HepG2 (cell line): Measurements from ENCODE around the gene SHANK2. TPM values are rescaled to one million over a fixed set of nuclear protein-coding genes. Genes with fewer than 3 reads are reported as not detected.
A peak's percentile ranks its signal among the peaks of the same experiment; 100 is the strongest.

Source experiments
- ARID5B ChIP-seq: IDR thresholded peaks from 2 replicates; pipeline ENCODE4 v1.4.0; 2020; ENCODE audit warnings: mild to moderate bottlenecking, missing genetic modification reagents
- FOXA1 ChIP-seq, 2 experiments: fragments of 450-650 bp in 1 of 2; sonication (generic) in 1 of 2; formaldehyde crosslinking in 1 of 2; IDR thresholded peaks; 2 replicates each; pipeline versions ENCODE4 v1.4.0 to v1.6.1; 2016 to 2020; ENCODE audit warnings: missing genetic modification reagents in 1 of 2
- FOXA3 ChIP-seq: IDR thresholded peaks from 2 replicates; pipeline ENCODE4 v1.6.1; 2016; ENCODE audit warnings: missing genetic modification reagents, missing compliant biosample characterization
- FOXO4 ChIP-seq: sonication (generic); formaldehyde crosslinking; conservative IDR thresholded peaks from 2 replicates; pipeline ENCODE4 v1.8.1; 2023; ENCODE audit warnings: missing genetic modification reagents
- FOXP1 ChIP-seq, 2 experiments: fragments of 450-650 bp in 1 of 2; IDR thresholded peaks; 2 replicates each; pipeline ENCODE4 v1.6.1; 2017 to 2018; ENCODE audit warnings: antibody characterized with exemption in 1 of 2
- GFI1 ChIP-seq: sonication (generic); formaldehyde crosslinking; IDR thresholded peaks from 2 replicates; pipeline ENCODE4 v1.5.0; 2020; ENCODE audit warnings: missing genetic modification reagents, mild to moderate bottlenecking, borderline replicate concordance
- GLI4 ChIP-seq: sonication (generic); formaldehyde crosslinking; IDR thresholded peaks from 2 replicates; pipeline ENCODE4 v1.5.1; 2020; ENCODE audit warnings: missing genetic modification reagents, mild to moderate bottlenecking, moderate library complexity, borderline replicate concordance
- HDAC2 ChIP-seq: sonication (generic); formaldehyde crosslinking; IDR thresholded peaks from 2 replicates; pipeline ENCODE4 v1.4.0; 2020; ENCODE audit warnings: missing genetic modification reagents
- KDM2A ChIP-seq: sonication (generic); formaldehyde crosslinking; IDR thresholded peaks from 2 replicates; pipeline ENCODE4 v1.4.0; 2020; ENCODE audit warnings: low read depth, missing genetic modification reagents, borderline replicate concordance
- NR2F6 ChIP-seq, 2 experiments: IDR thresholded peaks; 2 replicates each; pipeline ENCODE4 v1.6.1; 2016; ENCODE audit warnings: antibody characterized with exemption in 1 of 2, mild to moderate bottlenecking in 1 of 2
- RBM22 ChIP-seq: fragments of 200-400 bp; formaldehyde crosslinking; optimal IDR thresholded peaks from 2 replicates; pipeline ENCODE3; 2017; ENCODE audit warnings: mild to moderate bottlenecking, low read length, moderate library complexity
- TBX3 ChIP-seq: fragments of 450-650 bp; IDR thresholded peaks from 2 replicates; pipeline ENCODE4 v1.6.1; 2017; ENCODE audit warnings: antibody characterized with exemption, mild to moderate bottlenecking, inconsistent platforms, borderline replicate concordance
- YEATS4 ChIP-seq: sonication (generic); formaldehyde crosslinking; IDR thresholded peaks from 2 replicates; pipeline ENCODE4 v1.4.0; 2020; ENCODE audit warnings: missing genetic modification reagents, borderline replicate concordance
- ZFX ChIP-seq: sonication (generic); formaldehyde crosslinking; IDR thresholded peaks from 2 replicates; pipeline ENCODE4 v1.4.0; 2020; ENCODE audit warnings: mild to moderate bottlenecking, low read depth, missing genetic modification reagents, moderate library complexity
- ZMYM3 ChIP-seq: sonication (generic); formaldehyde crosslinking; IDR thresholded peaks from 2 replicates; pipeline ENCODE4 v1.5.1; 2020; ENCODE audit warnings: mild to moderate bottlenecking, missing genetic modification reagents
- ZNF264 ChIP-seq: sonication (generic); formaldehyde crosslinking; IDR thresholded peaks from 2 replicates; pipeline ENCODE4 v1.4.0; 2020; ENCODE audit warnings: missing genetic modification reagents
- ZNF331 ChIP-seq: sonication (generic); formaldehyde crosslinking; IDR thresholded peaks from 2 replicates; pipeline ENCODE4 v1.4.0; 2020; ENCODE audit warnings: missing genetic modification reagents
- ZNF598 ChIP-seq: sonication (generic); formaldehyde crosslinking; IDR thresholded peaks from 2 replicates; pipeline ENCODE4 v1.5.1; 2020; ENCODE audit warnings: mild to moderate bottlenecking, missing genetic modification reagents, borderline replicate concordance
- polyA plus RNA-seq, 8 experiments: library from polyadenylated mRNA; depleted of rRNA in 3 of 8; stranded (reverse) in 7 of 8; unstranded in 1 of 8; fragments of >200 nt; fragmentation: Illumina TruSeq in 4 of 8; extraction: Trizol in 4 of 8; gene quantifications; 2 replicates each; pipeline versions ENCODE4 v1.2.1 to v1.2.3, GENCODE V29; 2011 to 2016; ENCODE audit warnings: low read depth in 4 of 8, missing spikeins in 1 of 8, mixed read lengths in 1 of 8; ENCODE audit not compliant: insufficient read depth in 1 of 8
- total RNA-seq, 5 experiments: library from RNA; depleted of rRNA; stranded (reverse); fragments of >200 nt; fragmentation: Illumina TruSeq; extraction: Trizol; gene quantifications; 2 replicates each; pipeline ENCODE4 v1.2.3, GENCODE V29; 2016; ENCODE audit warnings: low read depth in 1 of 5
- TF ChIP-seq, protein P1 (sequence below): sonication (generic); formaldehyde crosslinking; IDR thresholded peaks from 2 replicates; pipeline ENCODE4 v1.8.1; 2022; ENCODE audit warnings: mild to moderate bottlenecking, missing genetic modification reagents
- TF ChIP-seq, protein P2 (sequence below): sonication (generic); formaldehyde crosslinking; IDR thresholded peaks from 2 replicates; pipeline ENCODE4 v1.5.0; 2020; ENCODE audit warnings: missing genetic modification reagents
- TF ChIP-seq, protein P3 (sequence below): sonication (generic); formaldehyde crosslinking; IDR thresholded peaks from 2 replicates; pipeline ENCODE4 v1.8.1; 2023; ENCODE audit warnings: mild to moderate bottlenecking, moderate library complexity, missing genetic modification reagents

The SHANK2 gene
- total and polyA plus RNA-seq, 2 of the 13 experiments (the other 11 are each of a cell fraction or from before 2014, with no cell fraction given), result 10.2 to 13.0 TPM

- TF ChIP-seq ZFX (peak; percentile 31; the same call in 1 of the 2 replicates), ZNF598 (CRISPR knock-in tag) (no peak), FOXP1 (IDR thresholded peaks at IDR 0.05) (no peak), FOXP1 (CRISPR knock-in tag; IDR thresholded peaks at IDR 0.05) (peak; percentile 65), KDM2A (CRISPR knock-in tag) (peak; percentile 41; the same call in 1 of the 2 replicates), TBX3 (peak; percentile 42; the same call in 1 of the 2 replicates), ZNF264 (CRISPR knock-in tag) (0 out of 2 replicates have a peak, but pooled peaks have one; percentile 69), FOXA3 (CRISPR knock-in tag) (peak; percentile 73; the same call in 1 of the 2 replicates), ZMYM3 (peak; percentile 42), GLI4 (no peak), GFI1 (CRISPR knock-in tag) (peak; percentile 91), ARID5B (CRISPR knock-in tag) (peak; percentile 80), RBM22 (no peak), YEATS4 (CRISPR knock-in tag) (peak; percentile 78; the same call in 1 of the 2 replicates), ZNF331 (CRISPR knock-in tag) (peak; percentile 70; the same call in 1 of the 2 replicates), FOXA1 (IDR thresholded peaks at IDR 0.05) (no peak), FOXA1 (CRISPR knock-in tag; IDR thresholded peaks at IDR 0.05) (0 out of 2 replicates have a peak, but pooled peaks have one; percentile 37), HDAC2 (peak; percentile 84; the same call in 1 of the 2 replicates), FOXO4 (CRISPR knock-in tag) (no peak), NR2F6 (IDR thresholded peaks at IDR 0.05) (no peak), NR2F6 (CRISPR knock-in tag; IDR thresholded peaks at IDR 0.05) (peak; percentile 77)
- TF ChIP-seq, protein P1, sequence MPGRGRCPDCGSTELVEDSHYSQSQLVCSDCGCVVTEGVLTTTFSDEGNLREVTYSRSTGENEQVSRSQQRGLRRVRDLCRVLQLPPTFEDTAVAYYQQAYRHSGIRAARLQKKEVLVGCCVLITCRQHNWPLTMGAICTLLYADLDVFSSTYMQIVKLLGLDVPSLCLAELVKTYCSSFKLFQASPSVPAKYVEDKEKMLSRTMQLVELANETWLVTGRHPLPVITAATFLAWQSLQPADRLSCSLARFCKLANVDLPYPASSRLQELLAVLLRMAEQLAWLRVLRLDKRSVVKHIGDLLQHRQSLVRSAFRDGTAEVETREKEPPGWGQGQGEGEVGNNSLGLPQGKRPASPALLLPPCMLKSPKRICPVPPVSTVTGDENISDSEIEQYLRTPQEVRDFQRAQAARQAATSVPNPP, result no peak
- TF ChIP-seq, protein P2, sequence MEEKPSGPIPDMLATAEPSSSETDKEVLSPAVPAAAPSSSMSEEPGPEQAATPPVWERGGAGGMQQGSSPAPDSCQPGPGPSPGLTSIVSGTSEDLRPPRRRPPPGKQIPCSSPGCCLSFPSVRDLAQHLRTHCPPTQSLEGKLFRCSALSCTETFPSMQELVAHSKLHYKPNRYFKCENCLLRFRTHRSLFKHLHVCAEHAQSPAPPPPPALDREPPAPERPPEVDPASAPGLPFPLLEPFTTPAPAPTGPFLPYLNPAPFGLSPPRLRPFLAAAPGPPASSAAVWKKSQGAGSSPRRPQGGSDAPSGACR (CRISPR knock-in tag), result peak; percentile 23; the same call in 1 of the 2 replicates
- TF ChIP-seq, protein P3, sequence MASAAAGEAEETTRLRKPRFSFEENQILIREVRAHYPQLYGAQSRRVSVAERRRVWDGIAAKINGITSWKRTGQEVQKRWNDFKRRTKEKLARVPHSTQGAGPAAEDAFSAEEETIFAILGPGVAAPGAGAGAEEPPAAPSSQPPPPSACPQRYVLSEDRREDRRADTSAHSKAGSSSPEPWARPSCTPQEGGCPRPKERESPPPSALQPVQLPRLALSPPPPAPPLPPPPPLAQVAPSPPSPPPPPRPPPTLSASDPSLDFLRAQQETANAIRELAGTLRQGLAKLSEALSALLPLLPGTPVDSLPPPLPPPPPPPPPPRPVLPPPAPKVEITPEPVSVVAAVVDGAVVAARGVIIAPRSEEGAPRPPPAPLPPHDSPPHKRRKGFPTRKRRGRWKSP (CRISPR knock-in tag), result no peak; the same call in 1 of the 2 replicates
Measured at GRCh38 chr11:71268706-71269321, 16.4 kb upstream of the SHANK2 start (continued).
